OCI-LY1 (cell line): ENCODE data around the gene EMD.

Experiments used
- H2AFZ ChIP-seq: fragments of 200-600 bp; sonication (generic), shearing (Covaris generic); 2 replicates; pipeline ENCODE4 v1.6.0; 2014; ENCODE audit warnings: antibody characterized with exemption, mild to moderate bottlenecking, low read length
- H3F3A ChIP-seq: fragments of 200-600 bp; sonication (generic), shearing (Covaris generic); 2 replicates; pipeline ENCODE4 v1.6.0; 2014; ENCODE audit warnings: mild to moderate bottlenecking, antibody characterized with exemption, low read length, moderate library complexity; ENCODE audit not compliant: insufficient read depth
- H3K27ac ChIP-seq: fragments of 200-600 bp; sonication (generic); 2 replicates; pipeline ENCODE4 v1.5.1; 2014; ENCODE audit warnings: low read length, mixed run types, mild to moderate bottlenecking, low read depth; ENCODE audit not compliant: poor library complexity, severe bottlenecking
- H3K27me3 ChIP-seq: fragments of 200-600 bp; sonication (generic); 2 replicates; pipeline ENCODE4 v1.6.0; 2014; ENCODE audit warnings: antibody characterized with exemption, mild to moderate bottlenecking, low read length, moderate library complexity; ENCODE audit not compliant: insufficient read depth
- H3K36me3 ChIP-seq: fragments of 200-600 bp; sonication (generic); 2 replicates; pipeline ENCODE4 v1.6.1; 2014; ENCODE audit warnings: mild to moderate bottlenecking, antibody characterized with exemption, low read length, moderate library complexity, mixed read lengths; ENCODE audit not compliant: insufficient read depth
- H3K4me1 ChIP-seq: fragments of 200-600 bp; sonication (generic); 2 replicates; pipeline ENCODE4 v1.5.1; 2014; ENCODE audit warnings: mild to moderate bottlenecking, low read length, moderate library complexity; ENCODE audit not compliant: insufficient read depth, severe bottlenecking
- H3K4me2 ChIP-seq: fragments of 200-600 bp; sonication (generic), shearing (Covaris generic); 2 replicates; pipeline ENCODE4 v1.6.1; 2014; ENCODE audit warnings: low read length
- H3K4me3 ChIP-seq: fragments of 200-600 bp; sonication (generic); 2 replicates; pipeline ENCODE4 v1.5.1; 2014; ENCODE audit warnings: low read length, low read depth, mild to moderate bottlenecking, mixed read lengths; ENCODE audit not compliant: poor library complexity, severe bottlenecking
- H3K79me2 ChIP-seq: fragments of 200-600 bp; shearing (Covaris generic); 2 replicates; pipeline ENCODE4 v1.6.1; 2016; ENCODE audit warnings: mixed run types, low read length, mixed read lengths; ENCODE audit not compliant: insufficient read depth
- H3K9ac ChIP-seq: fragments of 200-600 bp; sonication (generic), shearing (Covaris generic); 2 replicates; pipeline ENCODE4 v1.6.1; 2014; ENCODE audit warnings: mild to moderate bottlenecking, low read length, mixed read lengths
- H3K9me2 ChIP-seq: fragments of 200-600 bp; sonication (generic), shearing (Covaris generic); 2 replicates; pipeline ENCODE4 v1.6.1; 2014; ENCODE audit warnings: low read depth, mild to moderate bottlenecking, low read length, mixed read lengths
- H3K9me3 ChIP-seq: fragments of 200-600 bp; shearing (Covaris generic); 2 replicates; pipeline ENCODE4 v1.6.1; 2014; ENCODE audit warnings: low read length, mixed read lengths
- H4K20me1 ChIP-seq: fragments of 200-600 bp; sonication (generic), shearing (Covaris generic); 2 replicates; pipeline ENCODE4 v1.6.0; 2016; ENCODE audit warnings: mild to moderate bottlenecking, low read length; ENCODE audit not compliant: insufficient read depth
- EZH2 ChIP-seq: fragments of 200-600 bp; sonication (generic), shearing (Covaris generic); IDR thresholded peaks from 2 replicates; pipeline ENCODE4 v1.8.0; 2017; ENCODE audit warnings: borderline replicate concordance, mixed run types, mild to moderate bottlenecking, antibody characterized with exemption, low read length, moderate library complexity, mixed read lengths
- TF ChIP-seq, protein P1 (sequence below): fragments of 200-600 bp; sonication (generic), shearing (Covaris generic); IDR thresholded peaks from 2 replicates; pipeline ENCODE4 v1.5.1; 2017; ENCODE audit warnings: mild to moderate bottlenecking, antibody characterized with exemption, low read length, moderate library complexity, mixed read lengths

Gene EMD

GRCh38 chrX:154358011-154358410 lies 21.1 kb upstream of the EMD start:
- H3K27ac ChIP-seq = no peak overlapping the region
- no peaks in the 10 kb centered on the region for H3K9me3 ChIP-seq
- H3K79me2 ChIP-seq = no peaks in the 10 kb centered on the region
- H3K27me3 ChIP-seq = no peaks in the 10 kb centered on the region
- H4K20me1 ChIP-seq = no peaks in the 10 kb centered on the region
- no peaks in the 10 kb centered on the region for H3K9me2 ChIP-seq
- TF ChIP-seq, protein P1, sequence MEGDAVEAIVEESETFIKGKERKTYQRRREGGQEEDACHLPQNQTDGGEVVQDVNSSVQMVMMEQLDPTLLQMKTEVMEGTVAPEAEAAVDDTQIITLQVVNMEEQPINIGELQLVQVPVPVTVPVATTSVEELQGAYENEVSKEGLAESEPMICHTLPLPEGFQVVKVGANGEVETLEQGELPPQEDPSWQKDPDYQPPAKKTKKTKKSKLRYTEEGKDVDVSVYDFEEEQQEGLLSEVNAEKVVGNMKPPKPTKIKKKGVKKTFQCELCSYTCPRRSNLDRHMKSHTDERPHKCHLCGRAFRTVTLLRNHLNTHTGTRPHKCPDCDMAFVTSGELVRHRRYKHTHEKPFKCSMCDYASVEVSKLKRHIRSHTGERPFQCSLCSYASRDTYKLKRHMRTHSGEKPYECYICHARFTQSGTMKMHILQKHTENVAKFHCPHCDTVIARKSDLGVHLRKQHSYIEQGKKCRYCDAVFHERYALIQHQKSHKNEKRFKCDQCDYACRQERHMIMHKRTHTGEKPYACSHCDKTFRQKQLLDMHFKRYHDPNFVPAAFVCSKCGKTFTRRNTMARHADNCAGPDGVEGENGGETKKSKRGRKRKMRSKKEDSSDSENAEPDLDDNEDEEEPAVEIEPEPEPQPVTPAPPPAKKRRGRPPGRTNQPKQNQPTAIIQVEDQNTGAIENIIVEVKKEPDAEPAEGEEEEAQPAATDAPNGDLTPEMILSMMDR = no peak
- no peak overlapping the region for H3K4me2 ChIP-seq
- H3K9ac ChIP-seq = no peak overlapping the region
- no peaks in the 10 kb centered on the region for H3F3A ChIP-seq
- no peak overlapping the region for H2AFZ ChIP-seq
- H3K4me1 ChIP-seq = no peaks in the 10 kb centered on the region
- H3K4me3 ChIP-seq = no peak overlapping the region
- peaks cover 44% of the 10 kb centered on the region for H3K36me3 ChIP-seq

DNA sequence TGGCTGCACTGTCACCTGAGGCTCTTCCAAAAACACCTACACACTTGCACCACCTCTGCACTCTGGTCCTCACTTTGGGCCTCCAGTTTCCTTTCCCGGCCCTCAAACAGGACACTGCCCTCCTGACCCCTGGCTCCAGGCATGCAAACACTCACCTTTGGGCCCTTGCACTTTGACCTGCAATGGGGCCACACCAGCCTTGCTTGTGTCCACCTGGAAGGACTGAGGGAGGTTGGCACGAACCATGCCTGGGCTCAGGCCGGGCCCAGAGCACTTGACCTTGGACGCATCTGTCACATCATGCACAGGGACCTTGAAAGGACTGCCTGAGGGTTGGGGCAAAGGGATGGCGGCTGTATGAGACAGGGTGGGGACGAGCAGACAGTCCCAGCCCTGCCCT lies 20.3 kb upstream of the EMD start:
- TF ChIP-seq, protein P1 = no peak
- TF ChIP-seq EZH2 = no peak
- H3K4me3 ChIP-seq = no peak overlapping the region
- H3K4me1 ChIP-seq = no peaks in the 10 kb centered on the region
- H3K27me3 ChIP-seq = no peaks in the 10 kb centered on the region
- H2AFZ ChIP-seq = no peak overlapping the region
- H3K4me2 ChIP-seq = no peak overlapping the region
- no peaks in the 10 kb centered on the region for H3K9me2 ChIP-seq
- no peaks in the 10 kb centered on the region for H3K79me2 ChIP-seq
- H4K20me1 ChIP-seq = no peaks in the 10 kb centered on the region
- H3K27ac ChIP-seq = no peak overlapping the region
- H3K9ac ChIP-seq = no peak overlapping the region
- no peaks in the 10 kb centered on the region for H3K9me3 ChIP-seq
- H3F3A ChIP-seq = no peaks in the 10 kb centered on the region
- peaks cover 37% of the 10 kb centered on the region for H3K36me3 ChIP-seq

- Histone ChIP-seq H4K20me1 (no peaks in the 10 kb centered on the region), H2AFZ (no peak overlapping the region), H3K9me2 (no peaks in the 10 kb centered on the region), H3K79me2 (no peaks in the 10 kb centered on the region), H3K36me3 (peaks cover 31% of the 10 kb centered on the region), H3K27me3 (no peaks in the 10 kb centered on the region), H3K9ac (no peak overlapping the region), H3K9me3 (no peaks in the 10 kb centered on the region), H3K27ac (no peak overlapping the region), H3K4me3 (no peak overlapping the region), H3K4me2 (no peak overlapping the region), H3K4me1 (no peaks in the 10 kb centered on the region), H3F3A (no peaks in the 10 kb centered on the region)
- TF ChIP-seq, protein P1 = no peak
- TF ChIP-seq EZH2 = no peak
Observed at GRCh38 chrX:154359362-154360154, 19.5 kb upstream of the EMD start.
